ENCODE results near the gene C20orf204.
"Not testable (repeated sequence)": the region's sequence is repeated elsewhere in the genome, so short reads cannot be mapped to it uniquely, and the experiment has no call there.

C20orf204 gene

DNA sequence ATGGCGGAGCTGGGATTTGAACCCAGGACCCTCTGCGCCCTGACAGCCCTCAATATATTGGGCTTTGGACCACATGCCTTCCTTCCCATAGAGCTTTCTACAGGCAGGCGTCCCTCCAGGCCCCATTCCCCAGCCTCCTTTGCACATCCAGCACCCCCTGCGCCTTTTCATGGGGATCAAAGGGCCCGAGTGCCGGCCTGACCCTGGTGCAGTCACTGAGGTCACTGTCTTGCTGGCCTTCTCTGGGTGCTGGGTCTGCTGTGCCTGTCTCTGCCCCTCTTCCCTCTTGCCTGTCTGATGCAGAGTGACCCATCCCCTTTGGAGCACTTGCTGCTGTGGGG is 45.6 kb downstream of the C20orf204 start:
- in situ Hi-C loops (cut with MboI; ENCODE audit: low sequenced_read_pairs): no loop called here

DNA sequence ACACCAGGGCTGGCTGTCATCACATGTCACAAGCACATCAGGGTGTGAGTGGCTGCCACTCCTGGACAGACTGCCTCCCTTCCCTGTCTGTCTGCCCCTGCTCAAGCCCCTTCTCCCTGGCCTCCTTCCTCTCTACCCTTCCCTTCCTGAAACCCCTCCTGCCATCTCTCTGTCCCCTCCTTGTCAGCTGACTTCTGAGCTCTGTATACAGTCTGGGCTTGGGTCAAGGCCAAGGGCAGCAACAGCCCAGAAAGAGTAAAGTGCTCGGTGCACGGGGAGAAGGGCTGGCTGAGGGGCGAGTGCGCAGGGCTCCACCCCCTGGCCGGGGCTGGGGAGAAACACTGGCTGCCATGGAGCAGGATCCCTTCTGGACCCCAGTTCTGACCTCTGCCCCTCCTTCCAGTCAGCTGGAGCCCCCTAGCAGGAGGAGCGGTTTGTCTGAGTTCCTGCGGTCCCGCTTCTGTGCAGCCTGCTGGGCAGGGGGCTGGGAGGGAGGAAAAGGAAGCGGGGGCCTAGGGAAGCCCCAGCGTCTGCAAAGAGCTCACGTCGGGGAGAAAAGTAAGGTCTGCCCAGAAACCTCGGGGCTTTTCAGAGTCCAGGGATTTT is 46.2 kb downstream of the C20orf204 start:
- in situ Hi-C loops (cut with MboI; ENCODE audit: low sequenced_read_pairs): no loop called here

DNA sequence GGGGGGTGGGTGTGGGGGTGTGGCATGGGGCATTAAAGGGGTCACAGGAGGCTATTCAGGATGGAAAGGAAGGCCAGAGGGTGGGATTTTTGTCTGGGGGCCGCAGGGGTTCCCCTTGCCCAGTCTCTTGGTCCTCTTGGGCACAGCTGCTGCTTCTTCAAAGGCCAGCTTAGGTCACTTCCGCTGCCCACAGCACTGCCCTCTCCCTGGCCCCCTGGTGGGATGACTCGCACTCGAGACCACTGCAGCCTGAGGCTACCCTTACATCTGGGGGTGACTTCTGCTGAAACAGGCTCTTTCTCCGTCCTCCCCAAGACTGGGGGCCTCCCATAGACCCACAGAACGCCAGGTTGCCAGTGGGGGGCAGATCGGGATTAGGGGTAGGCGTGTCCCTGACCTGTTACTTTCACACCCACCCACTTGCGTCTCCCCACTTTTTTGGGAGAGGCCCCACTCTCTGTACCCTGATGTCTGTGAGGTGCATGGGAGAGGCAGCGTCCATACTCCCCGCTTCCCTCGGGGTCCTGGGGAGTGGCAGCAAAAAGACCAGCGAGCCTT is 46.9 kb downstream of the C20orf204 start:
- in situ Hi-C loops (cut with MboI; ENCODE audit: low sequenced_read_pairs): no loop called here

DNA sequence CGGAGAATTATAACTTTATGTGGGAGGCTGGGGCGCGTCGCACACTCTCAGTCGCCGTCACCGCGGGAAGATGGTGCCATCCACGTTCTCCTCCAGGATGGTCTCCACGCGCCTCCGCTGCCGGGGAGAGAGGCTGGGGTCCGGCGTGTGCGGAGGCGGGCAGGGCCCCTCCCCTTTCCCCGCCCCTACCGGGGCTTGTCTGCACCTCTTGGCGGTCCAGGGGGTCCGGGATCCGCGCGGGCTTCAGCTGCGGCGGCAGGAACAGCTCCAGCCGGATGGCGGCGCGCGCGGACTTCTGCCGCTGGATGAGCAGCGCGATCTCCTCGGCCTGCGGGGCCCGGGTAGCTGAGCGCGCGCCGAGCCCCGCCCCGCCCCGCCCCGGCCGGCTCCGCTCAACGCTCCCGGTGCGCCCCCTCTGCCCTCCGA is 47.4 kb downstream of the C20orf204 start:
- in situ Hi-C loops (cut with MboI; ENCODE audit: low sequenced_read_pairs): no loop called here

DNA sequence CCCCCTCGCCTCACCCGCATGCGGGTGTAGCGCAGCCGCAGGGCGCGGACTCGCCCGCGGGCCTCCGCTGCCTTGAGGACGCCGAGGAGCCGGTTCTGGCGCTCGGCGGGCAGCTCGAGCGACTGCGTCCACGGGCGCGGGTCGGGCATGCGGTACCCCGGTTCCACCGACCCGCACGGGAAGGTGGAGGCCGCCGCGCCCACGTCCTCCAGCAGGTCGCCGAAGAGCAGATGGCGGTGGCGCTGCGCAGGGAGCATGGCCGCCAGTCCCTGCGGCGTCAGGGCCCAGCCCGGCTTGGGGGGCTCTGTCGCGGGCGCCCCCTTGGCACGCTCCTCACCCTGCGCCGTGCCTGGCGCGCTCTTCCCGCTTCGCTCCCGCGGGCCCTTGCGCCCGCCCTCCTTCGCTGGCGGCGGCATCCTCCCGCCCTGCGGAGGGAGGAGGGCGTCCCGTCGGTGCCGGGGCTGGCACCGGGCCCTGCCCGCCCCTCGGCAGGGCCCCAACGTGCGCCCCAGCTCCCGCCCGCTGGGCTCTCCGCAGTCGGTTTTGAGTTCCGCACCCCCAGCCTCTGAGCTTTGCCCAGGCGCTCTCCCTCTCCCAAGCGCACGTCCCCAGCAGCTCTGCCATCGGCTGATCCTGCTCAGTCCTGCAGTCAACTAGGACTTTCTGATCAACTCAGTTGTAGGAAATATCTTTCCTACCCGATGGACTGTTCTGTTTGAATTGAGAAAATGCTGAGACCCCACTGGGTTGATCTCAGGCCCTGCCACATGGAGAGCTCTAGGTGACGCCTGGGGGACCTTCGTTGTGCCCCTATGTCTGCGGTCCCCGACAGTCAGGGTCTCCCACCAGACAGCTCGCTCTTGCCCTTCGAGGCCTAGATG is 48.1 kb downstream of the C20orf204 start, which contains the start of gene LKAAEAR1:
Gene LKAAEAR1 (minus strand): TSS at position 595 of the 881 bp plus-strand sequence. CDS start 179 bp downstream, at position 416.
- in situ Hi-C loops (cut with MboI; ENCODE audit: low sequenced_read_pairs): no loop called here

DNA sequence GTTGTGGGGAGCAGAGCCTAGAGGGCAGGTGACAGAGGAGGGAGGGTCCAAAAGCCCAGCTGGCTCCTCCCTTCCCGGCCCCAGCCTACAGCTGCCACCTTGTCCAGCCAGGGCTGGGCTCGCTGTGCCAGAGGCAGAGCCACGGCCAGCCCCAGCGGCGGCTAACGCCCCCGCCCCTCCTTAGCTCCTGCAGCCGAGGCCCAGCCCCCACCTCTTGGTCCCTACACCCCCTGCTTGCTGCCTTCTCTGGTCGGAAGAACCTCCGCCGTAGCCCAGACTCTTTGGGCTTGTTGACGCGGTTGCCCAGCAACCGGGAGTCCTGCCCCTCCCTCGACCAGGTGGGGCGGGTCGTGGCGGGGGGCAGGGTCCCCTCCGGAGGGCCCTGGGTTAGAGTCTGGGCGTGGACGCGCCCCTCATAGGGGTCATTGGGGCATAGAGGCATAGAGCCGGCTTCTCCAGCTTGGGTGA is 48.7 kb downstream of the C20orf204 start:
- in situ Hi-C loops (cut with MboI; ENCODE audit: low sequenced_read_pairs): no loop called here

DNA sequence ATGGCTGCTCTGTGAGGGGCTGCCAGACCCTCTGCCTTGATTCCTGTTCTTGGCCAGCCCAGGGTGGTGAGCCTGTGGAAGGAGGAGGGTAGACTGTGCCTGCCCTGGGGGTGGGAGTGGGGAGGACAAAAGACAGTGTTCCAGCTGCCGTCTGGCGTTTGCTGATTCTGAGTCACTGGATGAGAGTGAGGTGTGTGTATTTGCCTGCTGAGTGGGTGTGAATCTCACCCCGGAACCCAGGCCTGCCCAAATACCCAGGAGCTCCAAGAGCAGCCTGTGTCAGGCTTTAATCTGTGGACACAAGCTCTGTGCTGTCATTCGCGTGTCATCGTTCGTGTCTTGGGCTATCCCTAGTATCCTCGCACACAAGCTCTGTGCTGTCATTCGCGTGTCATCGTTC is 50.8 kb downstream of the C20orf204 start:
- in situ Hi-C loops (cut with MboI; ENCODE audit: low sequenced_read_pairs): no loop called here

DNA sequence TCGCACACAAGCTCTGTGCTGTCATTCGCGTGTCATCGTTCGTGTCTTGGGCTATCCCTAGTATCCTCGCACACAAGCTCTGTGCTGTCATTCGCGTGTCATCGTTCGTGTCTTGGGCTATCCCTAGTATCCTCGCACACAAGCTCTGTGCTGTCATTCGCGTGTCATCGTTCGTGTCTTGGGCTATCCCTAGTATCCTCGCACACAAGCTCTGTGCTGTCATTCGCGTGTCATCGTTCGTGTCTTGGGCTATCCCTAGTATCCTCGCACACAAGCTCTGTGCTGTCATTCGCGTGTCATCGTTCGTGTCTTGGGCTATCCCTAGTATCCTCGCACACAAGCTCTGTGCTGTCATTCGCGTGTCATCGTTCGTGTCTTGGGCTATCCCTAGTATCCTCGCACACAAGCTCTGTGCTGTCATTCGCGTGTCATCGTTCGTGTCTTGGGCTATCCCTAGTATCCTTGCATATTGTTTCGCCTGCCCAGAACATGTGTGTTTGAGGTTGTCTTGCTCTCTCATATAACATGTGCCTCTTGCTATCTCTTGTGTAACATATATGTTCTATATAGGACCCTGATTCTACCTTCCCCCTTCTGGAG is 51.3 kb downstream of the C20orf204 start:
- in situ Hi-C loops (cut with MboI; ENCODE audit: low sequenced_read_pairs): not testable (repeated sequence)

DNA sequence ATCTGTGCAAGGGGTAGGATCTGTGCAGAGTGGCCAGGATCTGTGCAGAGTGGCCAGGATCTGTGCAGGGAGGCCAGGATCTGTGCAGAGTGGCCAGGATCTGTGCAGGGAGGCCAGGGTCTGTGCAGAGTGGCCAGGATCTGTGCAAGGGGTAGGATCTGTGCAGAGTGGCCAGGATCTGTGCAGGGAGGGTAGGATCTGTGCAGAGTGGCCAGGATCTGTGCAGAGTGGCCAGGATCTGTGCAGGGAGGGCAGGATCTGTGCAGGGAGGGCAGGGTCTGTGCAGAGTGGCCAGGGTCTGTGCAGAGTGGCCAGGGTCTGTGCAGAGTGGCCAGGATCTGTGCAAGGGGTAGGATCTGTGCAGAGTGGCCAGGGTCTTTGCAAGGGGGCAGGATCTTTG is 52.6 kb downstream of the C20orf204 start:
- in situ Hi-C loops (cut with MboI; ENCODE audit: low sequenced_read_pairs): not testable (repeated sequence)

All from hTERT RPE-1 (cell line).